A549 (cell line): ENCODE measurements around the gene TFAP2C.

Source experiments
- BCL3 ChIP-seq: fragments of >200 bp; sonication (Bioruptor Twin); formaldehyde crosslinking; IDR thresholded peaks from 3 replicates; pipeline ENCODE4 v1.6.1; 2016
- CTCF ChIP-seq: fragments of >200 bp; sonication (Bioruptor Twin); formaldehyde crosslinking; IDR thresholded peaks from 3 replicates; pipeline ENCODE4 v1.5.1; 2016
- EHMT2 ChIP-seq: fragments of 200-600 bp; sonication (generic); IDR thresholded peaks from 2 replicates; pipeline ENCODE4 v1.6.1; 2016; ENCODE audit warnings: antibody characterized with exemption, low read depth, mild to moderate bottlenecking, moderate library complexity
- FOSL2 ChIP-seq, 2 experiments: fragments of 450-650 bp in 1 of 2; fragments of >200 bp in 1 of 2; sonication (Bioruptor Twin) in 1 of 2; formaldehyde crosslinking; IDR thresholded peaks; 2 replicates each; pipeline versions ENCODE4 v1.5.0 to v1.6.1; 2016 to 2020; ENCODE audit warnings: mild to moderate bottlenecking in 1 of 2, moderate library complexity in 1 of 2
- MAFK ChIP-seq: fragments of 450-650 bp; IDR thresholded peaks from 2 replicates; pipeline ENCODE4 v1.6.1; 2014; ENCODE audit not compliant: partially characterized antibody
- MAZ ChIP-seq: fragments of 150-350 bp; IDR thresholded peaks from 2 replicates; pipeline ENCODE4 v1.6.1; 2014; ENCODE audit warnings: antibody characterized with exemption, low read depth, low read length, borderline replicate concordance
- POLR2A ChIP-seq: IDR thresholded peaks from 2 replicates; pipeline ENCODE4 v1.6.1; 2012; ENCODE audit warnings: mild to moderate bottlenecking, low read length
- ZFP36 ChIP-seq: fragments of 450-650 bp; IDR thresholded peaks from 2 replicates; pipeline ENCODE4 v1.6.1; 2014; ENCODE audit warnings: borderline replicate concordance; ENCODE audit not compliant: partially characterized antibody
- TF ChIP-seq, protein P1 (sequence below): IDR thresholded peaks from 2 replicates; pipeline ENCODE4 v1.6.1; 2012
- TF ChIP-seq, protein P2 (sequence below): fragments of 200-600 bp; sonication (generic); IDR thresholded peaks from 2 replicates; pipeline ENCODE4 v1.6.1; 2016; ENCODE audit warnings: antibody characterized with exemption, mild to moderate bottlenecking, moderate library complexity

DNA sequence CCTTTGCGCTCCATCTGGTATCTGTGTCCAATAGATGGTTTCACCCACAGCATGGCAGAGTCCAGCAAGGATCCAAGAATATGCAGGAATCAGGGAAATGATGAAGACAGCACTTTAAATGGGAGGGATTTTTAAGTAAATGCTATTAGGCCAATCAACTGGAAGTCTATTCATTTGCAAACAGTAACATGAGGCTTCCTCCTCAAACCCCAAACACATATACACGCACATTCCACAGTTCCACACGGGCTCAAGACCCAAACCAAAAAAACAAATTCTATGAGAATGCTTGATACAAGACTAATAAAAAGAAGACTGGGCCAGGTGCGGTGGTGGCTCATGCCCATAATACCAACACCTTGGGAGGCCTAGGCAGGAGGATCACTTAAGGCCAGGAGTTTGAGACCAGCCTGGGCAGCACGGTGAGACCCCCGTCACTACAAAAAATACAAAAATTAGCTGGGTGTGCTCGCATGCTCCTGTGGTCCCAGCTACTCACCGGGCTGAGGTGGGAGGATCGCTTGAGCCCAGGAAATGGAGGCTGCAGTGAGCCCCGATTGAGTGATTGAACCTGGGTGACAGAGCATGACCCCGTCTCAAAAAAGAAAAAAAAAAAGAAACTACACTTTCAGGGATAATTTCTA lies 21.9 kb upstream of the TFAP2C start:
- no peak for TF ChIP-seq CTCF
- TF ChIP-seq, protein P1, sequence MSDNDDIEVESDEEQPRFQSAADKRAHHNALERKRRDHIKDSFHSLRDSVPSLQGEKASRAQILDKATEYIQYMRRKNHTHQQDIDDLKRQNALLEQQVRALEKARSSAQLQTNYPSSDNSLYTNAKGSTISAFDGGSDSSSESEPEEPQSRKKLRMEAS, result no peak
- TF ChIP-seq ZFP36, result no peak
- no peak for TF ChIP-seq POLR2A
- no peak for TF ChIP-seq EHMT2
- TF ChIP-seq MAZ, result no peak
- TF ChIP-seq BCL3, result no peak
- no peak for TF ChIP-seq FOSL2 (IDR thresholded peaks at IDR 0.05)
- no peak for TF ChIP-seq FOSL2 (CRISPR knock-in tag; IDR thresholded peaks at IDR 0.05)
- TF ChIP-seq, protein P2, sequence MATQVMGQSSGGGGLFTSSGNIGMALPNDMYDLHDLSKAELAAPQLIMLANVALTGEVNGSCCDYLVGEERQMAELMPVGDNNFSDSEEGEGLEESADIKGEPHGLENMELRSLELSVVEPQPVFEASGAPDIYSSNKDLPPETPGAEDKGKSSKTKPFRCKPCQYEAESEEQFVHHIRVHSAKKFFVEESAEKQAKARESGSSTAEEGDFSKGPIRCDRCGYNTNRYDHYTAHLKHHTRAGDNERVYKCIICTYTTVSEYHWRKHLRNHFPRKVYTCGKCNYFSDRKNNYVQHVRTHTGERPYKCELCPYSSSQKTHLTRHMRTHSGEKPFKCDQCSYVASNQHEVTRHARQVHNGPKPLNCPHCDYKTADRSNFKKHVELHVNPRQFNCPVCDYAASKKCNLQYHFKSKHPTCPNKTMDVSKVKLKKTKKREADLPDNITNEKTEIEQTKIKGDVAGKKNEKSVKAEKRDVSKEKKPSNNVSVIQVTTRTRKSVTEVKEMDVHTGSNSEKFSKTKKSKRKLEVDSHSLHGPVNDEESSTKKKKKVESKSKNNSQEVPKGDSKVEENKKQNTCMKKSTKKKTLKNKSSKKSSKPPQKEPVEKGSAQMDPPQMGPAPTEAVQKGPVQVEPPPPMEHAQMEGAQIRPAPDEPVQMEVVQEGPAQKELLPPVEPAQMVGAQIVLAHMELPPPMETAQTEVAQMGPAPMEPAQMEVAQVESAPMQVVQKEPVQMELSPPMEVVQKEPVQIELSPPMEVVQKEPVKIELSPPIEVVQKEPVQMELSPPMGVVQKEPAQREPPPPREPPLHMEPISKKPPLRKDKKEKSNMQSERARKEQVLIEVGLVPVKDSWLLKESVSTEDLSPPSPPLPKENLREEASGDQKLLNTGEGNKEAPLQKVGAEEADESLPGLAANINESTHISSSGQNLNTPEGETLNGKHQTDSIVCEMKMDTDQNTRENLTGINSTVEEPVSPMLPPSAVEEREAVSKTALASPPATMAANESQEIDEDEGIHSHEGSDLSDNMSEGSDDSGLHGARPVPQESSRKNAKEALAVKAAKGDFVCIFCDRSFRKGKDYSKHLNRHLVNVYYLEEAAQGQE, result no peak
- TF ChIP-seq MAFK, result no peak
